GM19468 (cell line): Measurements from ENCODE around the gene GRID2.

Experiments
- ATAC-seq: cut with Tn5 transposase; IDR thresholded peaks from one replicate; pipeline ENCODE4 v1.9.1; 2021; ENCODE audit warnings: mild to moderate bottlenecking, moderate library complexity, moderate number of reproducible peaks; ENCODE audit not compliant: unreplicated experiment; ENCODE audit errors: extremely low read depth

Gene GRID2

DNA sequence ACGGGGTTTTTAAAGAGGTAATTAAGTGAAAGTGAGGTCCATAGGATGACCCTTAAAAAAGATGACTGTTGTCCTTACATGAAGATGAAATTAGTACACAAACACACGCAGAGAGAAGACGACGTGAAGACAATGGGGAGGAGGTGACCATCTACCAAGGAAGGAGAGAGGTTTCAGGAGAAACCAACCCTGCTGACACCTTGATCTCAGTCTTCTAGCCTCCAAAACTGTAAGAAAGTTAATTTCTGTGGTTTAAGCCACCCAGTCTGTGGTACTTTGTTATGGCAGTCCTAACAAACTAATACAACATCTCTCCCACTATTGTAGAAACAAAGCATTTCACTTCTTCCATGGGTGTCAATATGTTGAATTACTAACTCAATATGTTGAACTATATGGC lies 1385.2 kb downstream of the GRID2 start:
- no peak for ATAC-seq

DNA sequence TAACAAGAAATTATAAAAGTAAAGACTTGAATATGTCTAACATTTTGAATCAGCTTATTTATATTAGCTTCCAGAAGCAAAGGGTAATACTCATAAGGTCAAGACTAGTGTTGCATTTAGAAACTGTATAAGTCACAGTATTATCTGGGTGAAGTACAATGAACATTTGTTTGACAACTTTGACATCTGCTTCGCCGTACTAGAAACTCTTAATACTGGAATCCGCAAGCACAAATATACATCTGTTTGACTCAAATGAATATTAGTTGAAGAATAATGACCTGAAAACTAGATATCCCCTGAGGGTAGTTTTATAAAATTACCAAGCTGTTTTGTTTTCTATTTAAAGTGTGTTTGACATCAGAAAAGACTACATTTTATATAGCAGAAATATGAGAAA lies 1389.4 kb downstream of the GRID2 start:
- no peak for ATAC-seq

DNA sequence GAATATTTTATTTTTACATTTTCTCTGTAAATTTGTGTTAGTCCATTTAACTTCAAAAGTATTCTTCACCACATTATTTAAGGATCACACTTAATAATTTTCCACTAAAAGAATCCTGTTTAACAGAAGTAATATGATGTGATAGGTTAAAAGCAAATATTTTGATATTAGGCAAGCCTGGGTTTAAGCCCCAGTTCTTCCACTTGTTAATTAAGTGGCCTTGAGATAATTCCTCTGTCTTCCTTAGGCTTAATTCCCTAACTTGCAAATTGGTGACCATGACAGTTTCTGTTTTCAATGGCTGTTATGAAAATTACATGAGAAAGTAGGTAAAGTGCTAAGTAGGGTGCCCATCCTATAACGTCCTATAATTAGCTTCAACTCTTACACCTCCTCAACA lies 1394.9 kb downstream of the GRID2 start:
- ATAC-seq: no peak

DNA sequence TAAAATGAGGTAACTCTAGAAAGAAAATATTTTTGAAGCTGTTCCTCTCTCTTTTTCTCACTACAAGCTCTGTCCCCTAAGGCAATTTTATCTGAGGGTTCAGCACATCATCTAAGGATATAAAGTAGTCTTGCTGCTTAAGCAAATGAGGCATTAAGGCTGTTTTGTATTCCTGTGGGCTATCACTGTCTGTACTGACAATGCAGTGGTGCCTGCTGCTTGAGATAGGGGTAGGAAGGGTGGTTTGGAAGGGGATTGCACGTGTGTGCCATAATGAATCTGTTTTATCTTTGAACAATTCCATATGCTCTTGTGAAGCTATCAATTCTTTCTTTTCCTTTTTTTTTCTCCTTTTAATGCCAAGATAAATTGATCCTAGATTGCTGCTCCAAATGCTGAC lies 1396.8 kb downstream of the GRID2 start:
- ATAC-seq: no peak

DNA sequence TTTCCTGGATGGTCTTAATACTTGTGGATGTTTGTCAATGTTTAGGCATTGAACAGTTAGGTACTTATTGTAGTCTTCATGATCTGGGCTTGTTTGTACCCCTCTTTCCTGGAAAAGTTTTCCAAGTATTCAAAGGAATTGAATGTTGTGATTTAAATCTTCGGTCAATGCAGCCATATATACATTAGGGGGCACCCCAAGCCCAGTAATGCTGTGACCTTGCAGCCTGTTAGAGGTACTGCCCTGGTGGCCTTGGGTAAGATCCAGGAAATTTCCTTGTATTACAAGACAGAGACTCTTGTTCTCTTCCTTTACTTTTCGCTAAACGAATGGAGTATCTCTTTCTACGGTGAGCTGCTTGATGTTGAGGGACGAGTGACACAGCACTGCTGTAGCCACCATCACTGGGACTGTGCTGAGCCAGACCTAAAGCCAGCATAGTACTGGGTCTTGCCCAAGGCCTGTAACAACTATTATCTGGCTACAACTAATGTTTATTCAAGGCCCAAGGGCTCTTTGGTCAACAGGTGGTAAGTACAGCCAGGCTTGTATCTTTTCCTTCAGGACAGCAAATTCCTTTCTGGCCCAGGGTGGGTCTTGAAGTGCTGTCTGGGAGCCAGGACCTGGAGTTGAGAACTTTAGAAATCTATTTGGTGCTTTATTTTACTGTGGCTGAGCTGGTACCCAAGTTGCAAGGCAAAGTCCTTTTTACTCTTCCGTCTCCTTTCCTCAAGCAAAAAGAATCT lies 1406.5 kb downstream of the GRID2 start:
- ATAC-seq: peak; percentile 34

DNA sequence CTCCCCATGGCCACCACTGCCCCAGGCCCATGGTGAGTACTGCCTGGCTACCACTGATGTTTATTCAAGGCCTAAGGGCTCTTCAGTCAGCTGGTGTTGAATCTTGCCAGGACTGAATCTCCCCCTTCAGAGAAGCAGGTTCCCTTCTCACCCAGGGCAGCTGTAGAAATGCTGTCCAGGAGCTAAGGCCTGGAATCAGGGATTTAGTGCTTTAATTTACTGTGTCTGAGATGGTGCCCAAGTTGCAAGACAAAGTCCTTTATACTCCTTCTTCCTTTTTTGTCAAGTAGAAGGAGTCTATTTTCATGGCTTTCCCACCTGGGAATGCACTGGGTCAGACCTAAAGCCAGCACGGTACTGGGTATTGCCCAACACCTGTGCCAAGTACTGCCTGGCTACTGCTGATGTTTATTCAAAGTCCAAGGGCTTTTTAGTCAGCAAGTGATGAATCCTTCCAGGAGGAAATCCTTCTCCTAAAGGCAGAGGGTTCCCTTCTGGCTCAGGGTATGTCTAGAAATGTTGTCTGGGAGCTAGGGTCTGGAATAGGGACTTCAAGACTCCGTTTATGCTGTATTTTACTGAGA lies 1407.2 kb downstream of the GRID2 start:
- ATAC-seq: no peak

DNA sequence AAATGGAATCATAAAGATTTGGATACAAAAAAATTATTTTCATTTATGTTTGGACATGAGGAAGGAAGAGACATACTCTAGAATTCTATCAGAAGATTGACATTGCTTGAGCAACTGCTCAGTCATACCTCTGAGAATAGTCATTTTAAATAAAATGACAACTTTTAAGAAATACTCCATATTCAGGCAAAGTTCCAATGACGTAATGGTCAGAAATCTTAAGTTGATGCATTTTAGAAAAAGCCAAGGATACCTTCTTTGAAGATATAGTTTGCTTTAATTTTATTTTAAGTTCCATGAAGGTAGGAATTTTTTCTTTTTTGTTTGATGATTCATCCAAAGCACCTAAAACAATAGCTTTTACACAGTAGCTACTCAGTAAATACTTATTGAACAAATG lies 1414.5 kb downstream of the GRID2 start:
- no peak for ATAC-seq

DNA sequence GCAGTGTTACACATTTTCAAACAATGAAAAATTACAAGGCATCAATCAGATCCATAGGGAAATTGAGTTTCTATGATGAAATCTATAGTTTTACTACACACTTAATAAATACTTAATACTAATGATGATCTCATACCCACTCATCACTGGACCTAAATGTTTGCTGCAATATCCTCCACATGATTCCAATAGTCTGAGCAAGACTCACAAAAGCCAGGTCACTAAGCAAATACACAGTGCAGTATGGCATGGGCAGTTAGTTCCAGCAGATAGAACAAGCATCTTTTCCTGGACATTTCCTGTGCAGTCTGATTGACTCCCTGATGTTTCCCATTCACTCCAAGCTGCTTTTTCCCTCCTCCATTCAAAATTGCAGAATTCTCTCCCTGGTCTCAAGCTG lies 1415.8 kb downstream of the GRID2 start:
- ATAC-seq: no peak

DNA sequence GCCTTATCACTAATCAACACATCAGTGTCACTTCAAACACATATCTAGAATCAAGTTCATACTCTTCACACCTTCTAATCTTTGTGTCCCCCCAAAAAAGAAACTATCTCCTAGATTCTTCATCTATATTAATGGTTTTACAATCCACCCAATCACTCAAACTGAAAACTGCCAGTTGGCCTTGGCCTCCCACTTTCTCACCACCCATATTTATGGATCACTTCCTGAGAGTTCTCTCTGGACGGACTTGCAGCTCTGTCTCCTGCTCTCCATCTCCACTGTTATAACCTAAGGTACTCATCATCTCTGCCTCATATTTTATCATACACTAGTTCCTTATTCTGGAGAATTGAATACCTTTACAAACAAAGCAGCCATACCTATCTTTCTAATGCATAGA lies 1418.7 kb downstream of the GRID2 start:
- ATAC-seq: no peak

DNA sequence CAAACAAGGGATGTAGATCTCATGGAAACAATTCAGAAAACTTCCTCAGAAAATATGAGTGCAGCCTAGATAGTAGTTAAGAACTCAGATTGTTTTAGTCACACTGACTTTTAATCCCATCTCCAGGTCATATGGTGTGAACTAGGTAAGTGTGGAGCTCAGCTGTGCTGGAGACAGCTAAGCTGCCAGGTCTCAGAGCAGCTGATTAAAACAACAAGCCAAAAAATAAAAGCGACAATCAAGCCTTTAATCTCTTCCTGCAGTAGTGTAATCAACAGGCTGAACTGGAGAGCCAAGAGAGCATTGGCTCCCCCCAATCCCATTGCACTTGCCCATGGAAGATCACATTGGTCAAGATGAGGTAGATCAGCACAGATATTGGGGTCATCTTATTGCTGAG lies 1426.5 kb downstream of the GRID2 start:
- ATAC-seq: no peak

DNA sequence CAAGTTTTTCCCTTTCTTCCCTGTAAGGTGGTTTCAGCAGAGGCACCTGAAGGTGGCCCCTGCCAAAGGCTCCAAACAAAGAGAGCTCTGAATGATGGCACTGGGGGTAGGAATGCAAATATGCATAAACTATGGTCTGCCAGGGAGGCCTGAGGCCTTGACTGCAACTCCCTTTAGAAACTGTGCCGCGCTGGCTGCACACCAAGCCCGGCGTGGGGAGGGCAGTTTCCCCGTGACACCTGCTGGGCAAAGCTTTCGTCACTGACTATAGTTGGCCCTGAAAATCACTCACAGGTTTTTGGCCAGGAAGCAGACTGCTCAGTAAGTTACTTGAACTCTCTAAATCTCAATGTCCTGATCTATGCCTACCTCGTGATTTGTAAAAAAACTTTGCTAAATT lies 1427.0 kb downstream of the GRID2 start:
- ATAC-seq: no peak

DNA sequence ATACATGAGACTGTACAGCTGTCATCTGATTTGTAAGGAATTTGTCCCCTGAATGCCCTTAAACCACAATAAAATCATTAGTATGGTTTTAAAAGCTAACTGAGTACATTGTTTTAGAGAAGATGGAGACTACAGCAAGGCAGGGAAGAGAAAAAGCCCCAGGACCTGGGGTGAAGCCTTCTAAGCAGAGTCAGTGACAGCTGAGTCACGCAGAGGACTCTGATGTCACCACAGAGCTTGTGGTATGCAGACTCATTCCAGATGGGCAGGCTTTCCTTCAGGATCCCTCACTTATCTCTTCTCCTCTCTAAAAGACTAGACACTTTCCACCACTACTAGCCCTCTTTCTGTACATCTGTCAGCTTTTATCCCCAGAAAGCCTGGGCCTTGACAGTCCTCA lies 1427.7 kb downstream of the GRID2 start:
- no peak for ATAC-seq

DNA sequence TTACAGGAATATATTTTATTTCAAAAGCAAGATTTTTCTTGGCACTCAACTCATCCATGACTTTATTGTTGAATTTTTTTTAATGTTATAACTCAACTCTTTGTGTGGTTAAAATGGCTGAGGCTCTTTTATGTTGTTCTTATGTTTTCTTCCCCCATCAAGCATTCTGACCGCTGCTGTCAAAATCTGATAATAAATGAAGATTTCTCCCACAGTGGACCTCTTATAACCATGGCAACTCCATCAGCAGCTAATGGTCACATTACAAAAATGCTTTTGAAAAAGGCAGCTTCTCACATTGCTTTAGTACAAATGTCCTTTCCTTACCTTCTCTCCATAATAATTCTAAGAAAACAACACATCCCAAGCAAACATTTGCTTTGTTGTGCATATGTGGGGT lies 1428.7 kb downstream of the GRID2 start:
- no peak for ATAC-seq

DNA sequence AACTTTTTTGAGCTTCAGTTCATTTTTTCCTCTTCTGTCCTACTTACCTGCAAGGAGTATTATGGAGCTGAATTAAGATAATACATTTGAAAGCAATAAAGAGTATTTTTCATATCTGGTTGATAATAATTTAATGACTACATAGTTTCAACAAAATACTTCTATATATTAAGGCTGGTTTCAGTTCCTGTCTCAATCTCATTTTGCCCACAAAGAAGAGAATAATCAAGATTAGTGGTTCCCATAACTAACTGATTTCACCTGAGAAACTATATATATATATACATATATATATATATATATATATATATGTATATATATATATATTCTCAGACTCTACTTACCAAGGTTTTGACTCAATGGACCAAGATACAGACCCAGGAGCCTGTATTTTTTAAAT lies 1437.1 kb downstream of the GRID2 start:
- ATAC-seq: no peak

DNA sequence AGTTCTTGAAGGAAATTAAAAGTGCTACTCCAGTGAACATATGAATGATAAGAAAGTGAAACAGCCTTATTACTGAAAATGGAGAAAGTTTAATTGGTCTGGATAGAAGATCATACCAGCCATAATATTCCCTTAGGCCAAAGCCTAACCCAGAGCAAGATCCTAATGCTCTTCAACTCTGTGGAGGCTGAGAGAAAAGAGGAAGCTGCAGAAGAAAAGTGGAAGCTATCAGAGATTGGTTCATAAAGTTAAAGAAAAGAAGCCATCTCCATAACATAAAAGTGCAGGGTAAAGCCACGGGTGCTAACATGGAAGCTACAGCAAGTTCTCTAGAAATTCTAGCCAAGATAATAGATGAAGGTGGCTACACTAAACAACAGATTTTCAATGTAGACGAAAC lies 1439.3 kb downstream of the GRID2 start:
- no peak for ATAC-seq

DNA sequence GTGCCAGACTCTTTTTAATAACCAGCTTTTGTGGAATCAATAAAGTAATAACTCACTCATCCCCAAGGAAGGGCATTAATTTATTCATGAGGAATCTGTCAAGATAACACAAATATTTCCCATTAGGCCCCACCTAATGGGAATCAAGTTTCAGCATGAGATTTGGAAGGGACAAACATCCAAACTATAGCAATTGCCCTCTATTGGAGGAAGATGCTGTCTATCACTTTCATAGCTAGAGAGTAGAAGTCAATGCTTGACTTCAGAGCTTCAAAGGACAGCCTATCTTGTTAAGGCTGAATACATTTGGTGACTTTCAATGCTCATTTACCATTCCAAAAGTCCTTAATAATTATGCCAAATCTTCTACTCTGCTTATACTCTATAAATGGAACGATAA lies 1439.9 kb downstream of the GRID2 start:
- no peak for ATAC-seq

DNA sequence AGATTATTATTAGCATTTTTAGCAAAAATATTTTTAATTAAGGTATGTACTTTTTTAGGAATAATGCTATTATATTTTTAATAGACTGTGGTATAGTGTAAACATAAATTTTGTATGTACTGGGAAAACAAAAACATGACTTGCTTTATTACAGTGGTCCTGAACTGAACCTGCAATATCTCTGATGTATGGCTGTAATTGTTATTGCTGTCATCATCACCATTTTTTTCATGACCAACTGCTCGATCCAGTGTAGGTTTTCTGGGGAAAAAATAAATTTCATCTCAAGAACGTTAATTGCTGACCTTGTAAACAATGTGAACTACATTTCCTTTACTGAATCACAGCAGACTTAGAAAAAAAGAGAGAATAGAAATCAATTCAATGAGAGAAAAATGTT lies 1441.2 kb downstream of the GRID2 start:
- no peak for ATAC-seq

DNA sequence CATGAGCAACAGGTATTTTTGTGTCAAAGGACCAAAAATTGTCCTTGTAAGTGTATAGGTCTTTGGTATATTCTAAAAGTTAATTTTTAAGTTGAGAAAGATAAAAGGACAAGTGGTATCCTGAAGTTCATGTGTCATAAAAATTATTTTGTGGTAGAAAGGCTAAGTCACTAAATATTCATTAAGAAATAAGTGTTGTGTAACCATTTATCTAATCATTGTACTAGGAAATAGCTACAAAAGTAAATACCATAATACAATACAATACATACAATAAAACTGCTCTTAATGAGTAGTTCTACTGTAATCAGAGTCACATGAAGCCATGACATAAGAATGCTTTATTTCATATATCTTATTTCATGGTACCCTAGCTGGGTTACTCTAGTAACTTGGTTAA lies 1442.3 kb downstream of the GRID2 start:
- ATAC-seq: no peak

DNA sequence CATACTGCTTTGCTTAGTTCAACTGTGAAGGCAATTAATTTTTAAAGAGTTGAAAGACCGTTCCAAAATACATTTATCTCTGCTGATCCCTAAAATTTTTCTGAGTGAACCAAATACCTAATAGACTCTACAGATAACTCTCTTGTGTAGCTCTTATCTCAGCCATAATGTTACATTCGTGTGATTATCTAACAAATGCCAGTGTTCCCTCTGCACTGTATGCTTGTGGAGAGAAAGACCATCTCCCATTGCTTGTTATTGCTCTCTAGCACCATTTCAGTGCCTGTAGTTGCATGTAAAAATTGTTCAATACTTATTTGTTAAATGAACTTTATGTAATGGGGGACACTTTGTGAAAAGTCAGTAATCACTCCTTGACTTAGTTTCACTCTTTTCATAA lies 1443.5 kb downstream of the GRID2 start:
- no peak for ATAC-seq

DNA sequence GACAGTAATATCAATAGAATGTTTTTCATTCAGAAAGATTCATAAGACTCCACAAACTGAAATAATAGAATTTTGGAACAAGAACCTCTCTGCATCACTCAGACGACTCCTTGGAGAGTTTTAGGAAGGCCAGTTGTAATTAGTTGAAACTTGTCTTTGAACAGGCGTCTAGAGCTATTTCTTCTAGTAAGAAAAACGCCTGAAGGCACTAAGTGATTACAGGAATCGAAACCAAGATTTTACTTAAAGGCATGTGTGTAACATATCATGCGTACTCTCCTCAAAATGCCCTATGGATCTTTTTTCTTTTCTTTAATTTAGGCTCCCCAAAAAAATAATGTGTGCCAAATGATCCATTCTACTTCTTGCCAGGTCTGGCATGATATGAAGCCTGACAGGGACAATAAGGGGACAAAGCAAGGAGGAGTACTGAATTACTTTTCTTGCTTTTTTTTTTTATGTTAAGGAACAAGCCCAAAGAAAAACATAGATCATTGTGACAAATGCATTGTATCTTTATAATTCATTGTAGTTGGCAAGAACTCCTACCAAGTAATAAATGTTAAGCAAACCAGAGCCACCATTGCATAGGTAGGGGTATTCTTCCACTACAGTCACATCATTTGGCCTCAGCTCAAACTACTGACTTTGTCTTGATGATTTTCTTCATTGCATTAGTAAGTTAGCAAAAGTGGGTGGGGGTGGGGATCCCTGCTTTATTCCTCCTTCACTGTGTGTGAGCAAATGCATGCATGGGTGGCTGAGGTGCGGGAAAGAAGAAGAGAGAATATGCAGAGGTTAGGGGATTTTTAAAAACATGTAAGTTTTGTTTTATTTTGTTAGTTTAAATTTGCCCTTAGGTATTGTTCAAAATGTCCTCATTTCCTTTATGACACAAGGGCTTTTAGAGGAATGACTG lies 1444.9 kb downstream of the GRID2 start:
- peak; percentile 9 for ATAC-seq

DNA sequence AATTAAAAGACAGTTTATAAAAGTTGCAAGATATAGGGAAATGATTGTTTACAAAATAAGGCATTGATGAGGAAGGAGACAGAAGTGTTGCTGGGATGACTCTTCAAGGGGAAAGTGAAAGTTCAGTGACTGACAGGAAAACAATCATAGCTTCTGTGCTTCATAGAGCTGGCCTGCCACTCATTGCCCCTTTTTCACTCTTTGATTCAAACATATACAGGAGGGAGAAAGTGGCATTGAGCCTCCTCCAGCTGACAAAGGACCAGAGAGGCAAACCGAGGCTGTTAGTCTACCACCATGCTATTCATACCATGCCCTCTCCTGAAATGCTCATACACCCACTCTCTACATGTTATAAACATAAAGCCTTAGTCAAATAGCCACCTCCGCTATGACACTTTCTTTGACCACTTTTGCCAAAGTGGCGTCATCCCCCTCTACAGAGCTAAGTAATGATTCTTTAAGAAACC lies 1445.6 kb downstream of the GRID2 start:
- ATAC-seq: peak; percentile 76
